Globus pallidus (tissue), 1 donor: ENCODE results near the gene FADS6.

Experiments used
- DNase-seq: peaks from one replicate; pipeline ENCODE4 v3.0.0-alpha.2; 2015; ENCODE audit warnings: low spot score

The FADS6 gene, protein sequence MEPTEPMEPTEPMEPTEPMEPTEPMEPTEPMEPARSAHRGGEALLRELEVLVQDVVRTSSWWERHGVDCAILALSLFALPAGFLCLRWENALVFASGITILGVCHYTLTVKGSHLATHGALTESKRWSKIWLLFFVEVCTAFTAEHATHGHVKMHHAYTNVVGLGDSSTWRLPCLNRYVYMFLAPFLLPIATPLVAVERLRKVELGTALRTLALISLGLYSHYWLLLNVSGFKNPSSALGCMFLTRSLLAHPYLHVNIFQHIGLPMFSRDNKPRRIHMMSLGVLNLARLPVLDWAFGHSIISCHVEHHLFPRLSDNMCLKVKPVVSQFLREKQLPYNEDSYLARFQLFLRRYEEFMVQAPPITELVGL

DNA sequence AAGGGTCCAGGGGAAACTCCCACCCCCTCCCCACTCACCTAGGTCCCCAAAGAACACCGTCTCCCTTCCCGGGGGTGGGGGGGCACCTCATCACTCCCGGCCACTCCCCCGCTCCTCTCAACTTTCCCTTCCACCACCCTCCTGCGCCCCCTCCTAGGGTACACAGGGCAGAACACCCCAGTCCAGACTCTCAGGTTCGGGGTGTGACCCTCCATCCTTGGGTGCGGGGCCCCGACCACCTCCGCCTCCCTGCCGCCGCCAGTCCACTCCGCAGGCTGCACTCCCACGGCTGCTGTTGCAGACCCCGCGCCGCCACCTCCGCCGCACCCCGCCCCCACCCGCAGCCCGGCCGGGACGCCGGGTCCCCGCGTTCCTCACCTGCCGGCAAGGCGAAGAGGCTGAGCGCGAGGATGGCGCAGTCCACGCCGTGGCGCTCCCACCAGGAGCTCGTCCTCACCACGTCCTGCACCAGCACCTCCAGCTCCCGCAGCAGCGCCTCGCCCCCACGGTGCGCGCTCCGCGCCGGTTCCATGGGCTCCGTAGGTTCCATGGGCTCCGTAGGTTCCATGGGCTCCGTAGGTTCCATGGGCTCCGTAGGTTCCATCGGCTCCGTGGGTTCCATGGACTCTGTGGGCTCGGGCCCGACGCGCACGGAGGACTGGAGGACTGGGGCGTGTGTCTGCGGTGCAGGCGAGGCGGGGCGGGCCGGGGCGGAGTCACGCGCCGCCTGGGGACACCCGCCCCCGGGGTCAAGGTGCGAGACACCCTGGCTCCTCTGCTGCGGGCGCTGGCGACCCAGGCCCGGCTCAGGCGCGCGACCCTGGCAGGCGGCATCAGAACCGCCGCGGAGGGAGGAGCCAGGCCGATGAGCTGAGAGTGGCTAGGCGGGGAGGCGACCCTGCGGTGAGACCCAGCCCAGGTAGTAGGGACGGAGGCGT is at the start of gene FADS6:
FADS6 (minus strand) TSS at position 660 of the 938 bp plus-strand sequence; CDS start at position 622, 38 bp downstream.
- DNase-seq = no peak

- DNase-seq = no peak
These were observed 47.8 kb upstream of the FADS6 start for GRCh38 chr17:74941128-74941725.

DNA sequence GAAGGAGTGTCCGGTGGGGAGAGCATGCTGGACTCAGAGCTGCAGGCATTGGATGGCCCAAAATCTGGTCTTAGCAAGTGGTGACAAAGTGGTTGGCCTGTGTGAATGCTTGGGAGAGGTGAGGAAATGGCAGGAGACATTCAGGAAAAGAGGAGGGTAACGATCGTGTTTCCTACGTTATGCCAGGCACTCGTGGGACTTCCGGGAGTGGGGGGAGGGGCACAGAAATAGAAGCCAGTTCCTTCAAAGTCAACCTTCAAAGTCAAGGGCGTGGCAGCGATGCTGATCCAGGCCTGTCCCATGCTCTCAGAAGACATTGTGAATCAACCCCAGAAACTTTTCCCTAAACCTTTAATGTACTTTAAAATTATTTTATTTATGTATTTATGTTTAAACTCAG is 46.1 kb upstream of the FADS6 start:
- no peak for DNase-seq

GRCh38 chr17:74938194-74938950 is 44.9 kb upstream of the FADS6 start:
- DNase-seq = no peak

GRCh38 chr17:74937064-74938051 is 43.9 kb upstream of the FADS6 start:
- no peak for DNase-seq

- DNase-seq = no peak
These were observed 43.0 kb upstream of the FADS6 start for GRCh38 chr17:74936470-74936799.

DNA sequence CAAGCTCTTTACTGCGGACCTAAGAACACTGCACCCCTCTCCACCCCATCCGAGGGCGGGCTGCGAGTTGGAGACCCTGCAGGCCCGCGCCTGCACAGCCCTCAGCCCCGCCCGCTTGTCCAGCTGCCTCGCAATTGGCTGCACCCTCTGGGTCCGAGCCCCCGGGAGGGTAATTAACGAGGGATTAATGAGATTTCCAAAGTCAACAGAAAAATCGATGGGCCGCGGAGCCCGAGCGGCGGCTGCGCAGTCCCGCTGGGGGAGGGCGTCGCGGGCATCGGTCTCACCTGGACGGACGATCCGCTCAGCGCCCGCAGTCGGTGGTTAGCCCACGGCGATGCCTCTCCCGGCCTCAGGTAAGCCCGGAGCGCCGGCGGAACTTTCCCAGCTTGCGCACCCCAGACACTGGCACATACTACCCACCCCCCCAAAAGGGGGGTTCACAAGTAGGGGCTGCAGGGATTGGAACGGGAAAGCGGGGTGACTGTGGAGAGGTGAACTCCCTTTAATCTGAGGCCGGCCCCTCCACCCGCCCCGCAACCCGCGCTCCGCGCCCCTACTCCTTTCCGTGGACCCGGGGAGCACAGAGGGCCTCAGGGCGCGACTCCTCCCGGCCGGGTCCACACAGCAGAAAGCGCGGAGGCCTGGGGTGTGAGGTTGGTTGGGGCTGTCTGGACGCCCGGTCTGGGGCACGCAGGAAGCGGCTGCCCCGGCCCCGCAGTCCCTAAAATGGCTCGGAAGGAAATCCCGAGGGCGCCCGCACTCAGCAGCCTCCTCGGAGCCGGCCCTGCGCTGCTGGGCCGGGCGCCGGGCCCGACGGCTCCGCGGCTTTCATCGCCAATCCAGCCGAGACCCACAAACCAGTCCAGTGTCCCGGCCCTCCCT is 42.4 kb upstream of the FADS6 start, which contains the start of gene OTOP3:
OTOP3 (plus strand) TSS at position 314 of the 885 bp plus-strand sequence; CDS start at position 338, 24 bp downstream.
- DNase-seq = no peak

DNA sequence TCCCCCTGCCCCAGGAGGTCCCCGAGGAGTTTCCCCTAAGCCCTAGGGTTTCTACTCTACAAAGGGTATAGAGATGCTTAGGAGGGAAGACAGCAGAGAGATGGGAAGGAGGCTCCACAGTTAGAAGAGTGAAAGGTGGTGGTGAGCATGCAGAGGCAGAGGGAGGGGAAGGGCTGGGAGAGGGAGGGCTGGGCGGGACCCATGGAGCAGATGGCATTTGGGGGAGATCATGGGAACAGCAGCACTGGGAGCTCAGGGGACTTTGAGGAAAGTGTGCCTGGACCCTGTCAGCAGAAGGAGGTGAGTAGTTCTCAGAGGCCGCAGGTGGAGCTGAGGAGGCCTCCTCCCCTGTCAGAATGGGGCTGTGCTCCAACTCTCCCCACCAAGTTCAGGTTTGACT is 41.6 kb upstream of the FADS6 start:
- no peak for DNase-seq

- DNase-seq = no peak
These were observed 37.2 kb upstream of the FADS6 start for GRCh38 chr17:74930535-74931036.

DNA sequence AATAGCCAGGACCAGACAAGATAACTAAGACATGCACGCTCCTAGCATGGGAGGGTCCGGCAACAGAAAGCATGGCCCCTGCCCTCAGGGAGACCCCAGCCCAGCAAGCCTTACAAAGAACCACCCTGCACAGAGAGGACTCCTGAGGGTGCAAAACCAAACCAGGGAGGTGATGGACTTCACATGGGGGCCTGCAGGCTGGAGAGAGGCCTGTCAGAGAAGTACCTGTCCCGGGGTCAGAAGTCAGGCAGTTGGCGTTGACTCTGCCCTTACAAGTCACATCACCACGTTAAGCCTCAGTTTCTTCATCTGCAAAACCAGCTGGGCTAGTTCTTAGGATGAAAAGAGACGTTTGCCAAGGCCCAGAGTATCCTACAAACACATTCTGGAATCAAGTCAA is 35.4 kb upstream of the FADS6 start:
- DNase-seq = no peak

DNA sequence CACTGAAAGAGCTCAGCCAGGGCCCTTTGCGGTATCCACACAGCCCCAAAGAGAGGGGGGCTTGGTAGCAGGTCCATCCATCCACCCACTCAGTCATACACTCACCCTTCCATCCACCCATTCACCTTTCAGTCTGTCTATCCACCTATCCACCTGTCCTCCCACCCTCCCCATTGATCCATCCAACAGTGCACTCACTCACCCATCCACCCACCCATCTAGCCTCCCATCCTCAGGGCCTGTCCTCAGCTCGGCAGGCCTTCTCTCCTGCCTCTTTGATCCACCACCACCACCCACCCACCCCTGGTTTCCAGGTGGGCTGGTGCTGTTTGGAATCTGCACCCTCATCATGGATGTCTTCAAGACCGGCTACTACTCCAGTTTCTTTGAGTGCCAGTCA is 31.8 kb upstream of the FADS6 start:
- no peak for DNase-seq

GRCh38 chr17:74924250-74924948 is 31.0 kb upstream of the FADS6 start, which contains the start of gene OTOP2:
Gene OTOP2 (plus strand): TSS chr17:74924273. CDS start chr17:74924633, 360 bp downstream.
- peak; percentile 23 for DNase-seq

GRCh38 chr17:74923538-74924249 is 30.3 kb upstream of the FADS6 start:
- DNase-seq = peak; percentile 27

DNA sequence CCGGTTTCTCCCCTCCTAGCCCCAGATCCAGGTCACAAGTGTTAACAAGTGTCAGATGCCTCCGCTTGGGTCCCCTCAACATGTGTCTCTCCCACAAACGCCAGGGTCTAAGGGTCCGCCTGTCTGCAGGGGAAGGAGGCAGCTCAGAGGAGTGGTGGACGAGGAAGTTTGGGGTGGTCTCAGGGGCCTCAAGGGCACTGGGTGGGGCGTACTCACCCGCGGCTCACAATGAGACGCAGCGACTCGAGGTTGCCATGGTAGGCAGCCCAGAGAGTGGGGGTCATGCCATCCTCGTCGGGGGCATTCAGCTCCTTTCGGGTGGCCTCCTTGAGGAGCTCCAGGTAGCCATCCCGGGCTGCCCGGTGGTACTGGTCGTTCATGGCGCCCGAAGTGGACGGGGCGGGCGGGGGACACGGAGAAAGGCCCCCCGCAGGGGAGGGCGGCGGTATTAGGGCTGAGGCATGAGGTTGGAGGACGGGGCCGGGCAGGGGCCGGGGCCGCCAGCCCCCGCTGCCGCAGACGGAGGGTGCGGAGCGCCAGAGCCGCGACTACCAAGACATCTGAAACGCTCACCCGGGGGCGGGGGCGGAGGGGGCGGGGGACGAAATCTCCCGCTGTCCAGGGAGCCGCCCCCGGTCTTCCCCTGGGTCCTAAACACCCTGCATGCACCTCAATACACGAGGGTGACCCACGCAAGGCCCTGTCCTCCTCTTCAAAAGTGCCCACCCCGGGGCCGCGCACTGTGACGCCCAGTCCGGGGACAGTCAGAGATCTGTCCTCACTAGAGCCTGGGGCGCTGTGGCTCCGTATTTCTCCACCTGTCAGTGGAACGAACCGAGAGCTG is 29.5 kb upstream of the FADS6 start, which contains the start of gene USH1G:
USH1G (minus strand) TSS at position 562 of the 844 bp plus-strand sequence; CDS start at position 380, 182 bp downstream.
- no peak for DNase-seq

DNA sequence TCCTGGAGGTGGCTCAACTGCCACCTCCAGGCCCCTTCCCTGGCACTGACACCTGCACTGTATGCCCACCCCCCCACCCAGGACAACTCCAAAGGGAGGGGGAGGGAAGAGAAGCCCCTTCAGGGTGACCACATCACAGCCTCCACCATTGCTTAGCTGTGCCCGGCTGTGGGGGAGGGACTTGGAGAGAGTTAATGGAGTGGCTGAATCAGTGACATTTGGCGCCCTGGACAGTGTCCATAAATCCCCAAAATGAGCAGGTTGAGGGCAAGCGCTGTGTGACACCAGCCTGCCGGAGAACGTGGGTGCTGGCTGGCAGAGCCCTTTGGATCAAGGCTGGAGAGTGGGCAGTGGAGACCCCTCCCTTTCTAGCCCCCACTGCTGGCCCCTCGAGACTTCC is 28.7 kb upstream of the FADS6 start:
- DNase-seq = no peak

DNA sequence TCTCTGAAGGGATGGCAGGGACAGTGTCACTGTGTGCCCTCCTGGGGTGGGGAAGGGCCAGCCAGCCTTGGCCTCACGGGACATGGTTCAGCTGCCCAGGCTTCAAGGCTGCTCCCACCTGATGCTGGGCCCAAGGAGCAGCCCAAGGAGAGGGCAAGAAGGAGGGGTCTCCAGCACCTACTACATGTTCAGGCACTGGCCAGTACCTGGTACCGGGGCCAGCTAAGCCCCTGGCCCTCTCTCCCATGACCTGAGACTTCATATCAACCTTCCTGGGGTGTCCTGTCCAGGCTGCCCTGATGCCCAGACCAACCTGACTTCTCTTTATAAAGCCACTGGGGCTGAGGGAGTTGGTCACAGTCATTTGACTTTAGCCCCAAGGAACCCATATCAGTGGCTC is 28.3 kb upstream of the FADS6 start:
- no peak for DNase-seq
